ENCODE data around the gene KIRREL1.

The KIRREL1 gene

GRCh38 chr1:158007667-158008386 lies 14.4 kb downstream of the KIRREL1 start:
- DNase-seq (ENCODE audit: extremely low read depth, insufficient read length): no peak
- Histone ChIP-seq H3K4me3 (replicated peaks; ENCODE audit: low read depth, low read length) (no peak overlapping the region), H3K27me3 (replicated peaks; ENCODE audit: control insufficient read depth, insufficient read depth, low read length) (no peaks in the 10 kb centered on the region; the same call in 1 of the 2 replicates), H3K36me3 (ENCODE audit: control insufficient read depth, insufficient read depth, low read length) (no peaks in the 10 kb centered on the region)
- TF ChIP-seq, protein P1, sequence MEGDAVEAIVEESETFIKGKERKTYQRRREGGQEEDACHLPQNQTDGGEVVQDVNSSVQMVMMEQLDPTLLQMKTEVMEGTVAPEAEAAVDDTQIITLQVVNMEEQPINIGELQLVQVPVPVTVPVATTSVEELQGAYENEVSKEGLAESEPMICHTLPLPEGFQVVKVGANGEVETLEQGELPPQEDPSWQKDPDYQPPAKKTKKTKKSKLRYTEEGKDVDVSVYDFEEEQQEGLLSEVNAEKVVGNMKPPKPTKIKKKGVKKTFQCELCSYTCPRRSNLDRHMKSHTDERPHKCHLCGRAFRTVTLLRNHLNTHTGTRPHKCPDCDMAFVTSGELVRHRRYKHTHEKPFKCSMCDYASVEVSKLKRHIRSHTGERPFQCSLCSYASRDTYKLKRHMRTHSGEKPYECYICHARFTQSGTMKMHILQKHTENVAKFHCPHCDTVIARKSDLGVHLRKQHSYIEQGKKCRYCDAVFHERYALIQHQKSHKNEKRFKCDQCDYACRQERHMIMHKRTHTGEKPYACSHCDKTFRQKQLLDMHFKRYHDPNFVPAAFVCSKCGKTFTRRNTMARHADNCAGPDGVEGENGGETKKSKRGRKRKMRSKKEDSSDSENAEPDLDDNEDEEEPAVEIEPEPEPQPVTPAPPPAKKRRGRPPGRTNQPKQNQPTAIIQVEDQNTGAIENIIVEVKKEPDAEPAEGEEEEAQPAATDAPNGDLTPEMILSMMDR (IDR thresholded peaks at IDR 0.05; ENCODE audit: insufficient read depth, low read length, poor library complexity, severe bottlenecking): no peak

DNA sequence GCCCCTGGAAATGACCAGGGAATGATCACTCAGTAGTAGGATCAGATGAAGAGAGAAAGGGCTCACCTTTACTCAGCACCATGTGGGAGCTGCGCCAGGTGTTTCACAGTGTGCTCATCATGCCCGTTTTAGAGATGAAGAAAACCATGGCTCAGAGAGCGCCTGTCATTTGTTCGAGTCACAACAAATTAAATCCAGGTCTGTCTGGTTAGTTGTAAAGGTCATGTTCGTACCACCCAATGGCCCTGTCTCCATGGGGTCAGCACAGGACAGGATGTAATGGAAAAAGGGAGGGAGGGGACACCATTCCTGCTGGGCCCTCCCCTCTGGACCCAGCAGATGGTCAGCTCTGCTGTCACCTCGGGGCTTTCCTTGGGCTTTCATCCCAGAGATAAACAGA lies 15.2 kb downstream of the KIRREL1 start:
- TF ChIP-seq, protein P1 (IDR thresholded peaks at IDR 0.05; ENCODE audit: insufficient read depth, low read length, poor library complexity, severe bottlenecking): no peak
- H3K36me3 ChIP-seq (ENCODE audit: control insufficient read depth, insufficient read depth, low read length): no peaks in the 10 kb centered on the region
- no peak for DNase-seq (ENCODE audit: extremely low read depth, insufficient read length)
- H3K27me3 ChIP-seq (replicated peaks; ENCODE audit: control insufficient read depth, insufficient read depth, low read length): no peaks in the 10 kb centered on the region; the same call in none of the 2 replicates
- no peak overlapping the region for H3K4me3 ChIP-seq (replicated peaks; ENCODE audit: low read depth, low read length)

- DNase-seq (ENCODE audit: extremely low read depth, insufficient read length): no peak
- H3K27me3 ChIP-seq (replicated peaks; ENCODE audit: control insufficient read depth, insufficient read depth, low read length): no peaks in the 10 kb centered on the region; the same call in none of the 2 replicates
- H3K4me3 ChIP-seq (replicated peaks; ENCODE audit: low read depth, low read length): no peak overlapping the region
- TF ChIP-seq, protein P1 (IDR thresholded peaks at IDR 0.05; ENCODE audit: insufficient read depth, low read length, poor library complexity, severe bottlenecking): no peak
- H3K36me3 ChIP-seq (ENCODE audit: control insufficient read depth, insufficient read depth, low read length): no peaks in the 10 kb centered on the region
Observed at GRCh38 chr1:158011714-158012113, 18.3 kb downstream of the KIRREL1 start.

DNA sequence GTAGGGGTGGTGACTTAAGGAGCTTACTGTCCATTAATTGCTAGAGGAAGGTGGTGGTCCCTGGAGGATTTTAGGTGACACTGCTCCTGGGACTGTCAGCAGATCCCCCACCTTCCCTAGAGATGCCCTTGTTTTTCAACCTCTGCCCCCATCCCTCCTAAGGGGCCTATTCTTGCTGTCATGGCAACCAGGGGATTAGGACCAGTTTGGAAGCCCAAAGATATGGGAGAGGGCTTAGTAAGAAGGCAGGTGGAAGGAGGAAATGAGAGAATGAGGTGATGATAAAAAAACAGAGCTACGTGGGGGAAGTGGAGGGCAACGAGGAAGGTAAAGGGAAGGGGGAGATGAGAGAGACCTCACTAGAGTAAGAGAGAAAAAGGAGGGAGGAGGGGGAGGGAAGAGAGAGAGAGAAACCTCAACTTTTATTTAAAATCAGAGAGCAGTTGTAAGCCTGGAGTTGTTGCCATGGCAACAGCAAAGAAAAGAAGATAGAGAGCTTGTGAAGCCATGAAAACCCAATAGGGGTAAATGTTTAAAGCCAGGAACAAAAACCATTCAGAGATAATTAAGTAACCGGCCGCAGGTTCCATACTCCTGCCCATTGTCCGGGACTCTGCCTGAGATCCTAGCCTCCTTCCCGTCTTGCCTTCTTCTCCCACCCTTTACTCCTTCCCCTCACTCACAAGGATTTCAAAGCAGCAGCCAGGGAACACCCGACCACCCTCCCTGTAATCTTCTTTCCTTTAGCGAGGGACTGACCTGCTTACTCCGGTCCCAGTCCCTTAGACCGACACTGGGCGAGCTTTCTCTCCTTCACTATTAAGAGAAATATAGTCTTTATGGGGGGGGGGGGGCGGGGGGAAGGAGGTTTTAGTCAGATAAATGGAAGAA lies 20.6 kb downstream of the KIRREL1 start:
- Histone ChIP-seq H3K36me3 (ENCODE audit: control insufficient read depth, insufficient read depth, low read length) (no peaks in the 10 kb centered on the region), H3K4me3 (replicated peaks; ENCODE audit: low read depth, low read length) (no peak overlapping the region), H3K27me3 (replicated peaks; ENCODE audit: control insufficient read depth, insufficient read depth, low read length) (no peaks in the 10 kb centered on the region; the same call in none of the 2 replicates)
- TF ChIP-seq, protein P1 (IDR thresholded peaks at IDR 0.05; ENCODE audit: insufficient read depth, low read length, poor library complexity, severe bottlenecking): no peak
- DNase-seq (ENCODE audit: extremely low read depth, insufficient read length): no peak

GRCh38 chr1:158014731-158015320 lies 21.4 kb downstream of the KIRREL1 start:
- TF ChIP-seq, protein P1 (IDR thresholded peaks at IDR 0.05; ENCODE audit: insufficient read depth, low read length, poor library complexity, severe bottlenecking): no peak
- no peak for DNase-seq (ENCODE audit: extremely low read depth, insufficient read length)

More at GRCh38 chr1:158014731-158015320, 21.4 kb downstream of the KIRREL1 start:
- Histone ChIP-seq H3K4me3 (replicated peaks; ENCODE audit: low read depth, low read length) (no peak overlapping the region), H3K36me3 (ENCODE audit: control insufficient read depth, insufficient read depth, low read length) (no peaks in the 10 kb centered on the region), H3K27me3 (replicated peaks; ENCODE audit: control insufficient read depth, insufficient read depth, low read length) (no peaks in the 10 kb centered on the region; the same call in none of the 2 replicates)
